ENCODE measurements around the gene FABP7. TPM values are rescaled to one million over a fixed set of nuclear protein-coding genes. Genes with fewer than 3 reads are reported as not detected.

FABP7 gene
- total and polyA plus RNA-seq, 2 of the 13 experiments (the other 11 are each of a cell fraction or from before 2014, with no cell fraction given), result not detected

GRCh38 chr6:122790423-122791309 lies 11.2 kb downstream of the FABP7 start (continued):
- peak; percentile 27; the same call in 1 of the 2 replicates for TF ChIP-seq ZNF318 (CRISPR knock-in tag; IDR thresholded peaks at IDR 0.05)
- TF ChIP-seq SRSF9 (IDR thresholded peaks at IDR 0.05; ENCODE audit: borderline replicate concordance, insufficient read depth, low read depth, low read length, poor library complexity, severe bottlenecking), result no peak
- TF ChIP-seq ZFP90 (CRISPR knock-in tag; IDR thresholded peaks at IDR 0.05; ENCODE audit: borderline replicate concordance), result no peak
- TF ChIP-seq MEIS1 (CRISPR knock-in tag; IDR thresholded peaks at IDR 0.05; ENCODE audit: borderline replicate concordance), result no peak
- no peak for TF ChIP-seq NRL (CRISPR knock-in tag; IDR thresholded peaks at IDR 0.05; ENCODE audit: borderline replicate concordance)
- no peak for TF ChIP-seq HNRNPUL1 (IDR thresholded peaks at IDR 0.05; ENCODE audit: low read depth, low read length)
- TF ChIP-seq ELF1 (CRISPR knock-in tag; IDR thresholded peaks at IDR 0.05), result peak; percentile 27
- no peak for TF ChIP-seq ZNF777 (CRISPR knock-in tag; IDR thresholded peaks at IDR 0.05)
- no peak for TF ChIP-seq ZBTB3 (CRISPR knock-in tag; IDR thresholded peaks at IDR 0.05; ENCODE audit: borderline replicate concordance, low read depth)
- TF ChIP-seq ASH2L (IDR thresholded peaks at IDR 0.05; ENCODE audit: insufficient read length, low read depth, low read length), result peak; percentile 86
- TF ChIP-seq TFAP4 (IDR thresholded peaks at IDR 0.05; ENCODE audit: borderline replicate concordance, low read depth), result peak; percentile 33; the same call in 1 of the 2 replicates
- no peak for TF ChIP-seq KLF13 (CRISPR knock-in tag; IDR thresholded peaks at IDR 0.05)
- TF ChIP-seq ZNF263 (CRISPR knock-in tag; IDR thresholded peaks at IDR 0.05), result no peak
- no peak for TF ChIP-seq GFI1 (CRISPR knock-in tag; IDR thresholded peaks at IDR 0.05; ENCODE audit: borderline replicate concordance)
- TF ChIP-seq MZF1 (CRISPR knock-in tag; IDR thresholded peaks at IDR 0.05; ENCODE audit: borderline replicate concordance), result no peak
- TF ChIP-seq ADNP (CRISPR knock-in tag; IDR thresholded peaks at IDR 0.05), result no peak
- no peak for TF ChIP-seq IKZF4 (CRISPR knock-in tag; IDR thresholded peaks at IDR 0.05; ENCODE audit: borderline replicate concordance, low read depth, not compliant biosample characterization)
- TF ChIP-seq ZNF20 (CRISPR knock-in tag; IDR thresholded peaks at IDR 0.05), result no peak
- TF ChIP-seq HNRNPH1 (optimal IDR thresholded peaks at IDR 0.05; ENCODE audit: low read depth, low read length), result no peak
- no peak for TF ChIP-seq ZNF530 (CRISPR knock-in tag; IDR thresholded peaks at IDR 0.05; ENCODE audit: low read depth)
